GM21529 (cell line): ENCODE data around the gene OMP.

Experiments used
- ATAC-seq: cut with Tn5 transposase; IDR thresholded peaks from one replicate; pipeline ENCODE4 v1.9.1; 2021; ENCODE audit not compliant: unreplicated experiment

Gene OMP

DNA sequence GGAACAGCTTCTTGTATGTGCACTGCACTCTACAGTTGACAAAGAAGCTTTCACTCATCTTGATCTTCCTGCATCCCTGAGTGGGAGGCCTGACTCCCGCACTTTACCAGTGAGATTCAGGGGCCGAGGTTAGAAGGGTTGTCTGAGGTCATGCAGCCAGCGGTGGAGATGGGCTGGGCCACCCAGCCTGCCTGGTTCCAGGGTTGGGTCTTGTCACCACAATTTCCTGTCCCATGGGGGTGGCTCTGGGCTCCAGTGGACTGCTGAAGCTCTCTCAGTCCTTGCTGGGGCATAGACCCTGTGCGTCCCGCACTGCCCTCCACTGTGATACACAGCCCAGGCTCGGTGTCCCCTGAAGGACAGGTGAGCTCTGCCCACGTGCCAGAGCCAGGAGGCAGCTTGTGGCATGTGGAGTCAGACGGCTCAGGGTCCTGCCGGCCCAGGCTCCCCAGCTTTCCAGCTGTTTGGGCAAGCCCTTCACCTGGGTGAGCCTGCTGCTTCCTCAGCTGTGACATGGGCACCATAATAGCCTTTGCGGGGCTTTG, 18.5 kb downstream of the OMP start:
- ATAC-seq: no peak

DNA sequence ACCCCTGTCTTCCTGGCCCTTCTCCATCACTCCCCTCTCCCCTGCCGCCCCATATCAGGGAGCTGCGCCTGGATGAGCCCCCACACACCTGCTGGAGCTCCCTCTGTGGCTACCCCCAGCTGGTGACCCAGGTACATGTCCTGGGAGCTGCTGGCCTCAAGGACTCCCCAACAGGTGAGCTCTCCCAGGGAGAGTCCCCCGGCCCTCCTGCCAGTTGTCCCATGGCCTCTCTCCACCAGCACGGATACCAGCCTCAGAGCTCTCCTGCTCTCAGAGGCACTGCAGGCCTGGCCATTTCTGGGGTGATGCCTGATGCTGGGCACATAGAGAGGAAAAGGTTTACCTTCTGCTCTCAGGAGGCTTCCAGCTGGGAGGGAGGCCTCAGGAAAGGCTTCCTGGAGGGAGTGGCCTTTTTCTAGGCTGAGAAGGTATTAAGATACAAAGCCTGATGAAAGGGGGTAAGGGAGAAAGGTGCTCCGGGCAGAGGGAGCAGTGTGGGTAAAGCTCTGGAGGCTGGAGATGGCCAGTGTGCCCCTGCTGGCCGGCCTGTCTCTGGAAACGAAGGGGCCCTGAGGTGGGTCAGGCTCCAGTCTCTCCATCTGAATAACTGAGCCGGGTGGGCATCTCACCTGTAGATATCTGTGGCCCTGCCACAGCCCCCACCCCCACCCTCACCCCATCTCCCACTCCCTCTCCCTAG, 19.4 kb downstream of the OMP start:
- ATAC-seq: no peak

DNA sequence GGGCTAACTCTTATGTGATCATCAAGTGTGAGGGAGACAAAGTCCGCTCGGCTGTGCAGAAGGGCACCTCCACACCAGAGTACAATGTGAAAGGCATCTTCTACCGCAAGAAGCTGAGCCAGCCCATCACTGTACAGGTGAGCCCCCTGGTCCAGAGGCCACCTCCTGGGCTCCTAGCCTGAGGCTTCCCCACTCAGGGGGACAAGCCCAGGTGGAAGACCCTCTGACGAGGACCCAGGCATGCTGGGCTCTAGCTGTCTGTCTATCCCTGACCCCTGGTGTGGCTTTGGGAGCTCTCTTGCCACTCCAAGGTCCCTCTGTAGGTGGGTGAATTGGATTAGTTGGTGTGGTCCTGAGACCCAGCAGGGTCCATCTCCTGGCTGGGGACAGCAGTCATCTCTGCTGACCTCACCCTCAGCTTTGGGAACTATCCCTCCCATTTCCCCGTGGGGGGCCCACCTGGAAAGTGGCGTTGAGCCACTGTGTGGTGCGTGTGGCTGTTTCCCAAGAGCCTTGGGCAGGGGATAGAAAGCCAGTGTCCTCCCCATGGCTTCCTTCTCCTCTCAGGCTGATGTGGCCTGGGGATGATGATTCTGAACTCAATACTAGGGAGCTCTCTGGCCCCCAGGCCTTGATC, 20.1 kb downstream of the OMP start:
- ATAC-seq: no peak

DNA sequence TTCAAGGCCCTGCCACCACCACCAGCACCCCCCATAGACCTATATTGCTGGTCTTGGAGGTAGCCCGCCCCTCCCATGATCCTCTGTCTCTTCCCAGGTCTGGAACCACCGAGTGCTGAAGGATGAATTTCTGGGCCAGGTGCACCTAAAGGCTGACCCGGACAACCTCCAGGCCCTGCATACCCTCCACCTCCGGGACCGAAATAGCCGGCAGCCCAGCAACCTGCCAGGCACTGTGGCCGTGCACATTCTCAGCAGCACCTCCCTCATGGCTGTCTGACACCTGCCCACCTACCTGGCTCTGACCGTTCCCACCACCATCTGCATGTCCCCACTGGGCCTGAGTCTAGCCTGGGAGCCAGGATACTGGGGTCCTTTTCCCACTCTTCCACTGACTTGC, 21.0 kb downstream of the OMP start:
- no peak for ATAC-seq

DNA sequence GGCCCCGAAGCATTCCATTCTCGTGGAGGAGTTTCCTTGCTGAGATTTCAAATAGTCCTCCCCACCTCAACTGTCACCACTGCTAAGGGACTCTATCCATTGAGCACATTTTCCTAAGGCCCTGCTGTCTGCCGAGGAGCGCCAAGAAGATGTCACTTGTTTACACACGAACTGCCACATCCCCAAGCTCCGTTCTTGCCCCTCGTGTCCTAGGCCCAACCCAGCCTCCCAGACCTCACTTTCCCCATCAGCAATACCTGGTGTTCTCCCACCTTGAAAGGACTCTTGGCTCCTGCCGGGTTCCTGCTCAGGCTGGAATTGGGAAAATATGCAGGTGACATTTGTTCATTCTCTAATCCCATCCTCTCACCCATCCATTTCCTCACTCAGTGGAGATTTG, 21.4 kb downstream of the OMP start:
- no peak for ATAC-seq

DNA sequence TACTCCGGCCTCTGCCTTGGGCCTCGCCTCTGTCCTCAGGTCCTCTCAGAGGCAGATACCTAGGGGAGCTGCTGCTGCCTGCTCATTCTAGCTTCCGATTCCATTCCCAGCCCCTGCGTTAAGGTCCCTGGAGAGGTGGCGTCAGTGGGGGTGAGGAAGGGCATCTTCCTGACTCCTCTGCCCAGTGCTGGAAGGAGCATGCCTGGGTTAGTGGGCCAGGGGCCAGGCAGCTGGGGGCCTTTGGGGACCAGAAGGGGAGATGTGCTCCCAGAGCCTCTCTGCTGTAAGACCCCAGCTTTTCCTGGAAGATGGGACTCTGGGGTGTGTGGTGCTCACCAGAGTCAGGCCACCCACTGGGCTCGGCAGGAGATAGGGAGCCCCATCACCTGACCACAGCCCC, 21.8 kb downstream of the OMP start:
- ATAC-seq: no peak

DNA sequence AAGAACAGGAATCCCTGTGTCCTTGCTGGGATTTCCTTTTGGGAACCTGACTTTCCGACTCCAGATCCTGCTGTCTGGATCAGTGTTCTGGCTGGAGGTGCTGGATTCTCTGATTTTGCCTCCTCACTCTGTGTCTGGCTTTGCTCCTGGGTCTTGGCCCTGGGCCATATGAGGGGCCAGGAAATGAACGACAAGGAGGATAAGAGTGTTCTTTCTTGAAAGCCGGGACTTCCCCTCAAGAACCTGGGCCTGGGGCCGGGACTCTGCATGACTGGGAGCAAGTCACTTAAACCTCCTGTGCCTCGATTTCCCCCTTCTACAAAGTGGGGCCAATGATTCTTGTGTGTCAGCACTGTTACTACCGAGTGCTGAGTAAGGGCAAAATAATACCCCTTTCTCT, 22.6 kb downstream of the OMP start:
- ATAC-seq: no peak

DNA sequence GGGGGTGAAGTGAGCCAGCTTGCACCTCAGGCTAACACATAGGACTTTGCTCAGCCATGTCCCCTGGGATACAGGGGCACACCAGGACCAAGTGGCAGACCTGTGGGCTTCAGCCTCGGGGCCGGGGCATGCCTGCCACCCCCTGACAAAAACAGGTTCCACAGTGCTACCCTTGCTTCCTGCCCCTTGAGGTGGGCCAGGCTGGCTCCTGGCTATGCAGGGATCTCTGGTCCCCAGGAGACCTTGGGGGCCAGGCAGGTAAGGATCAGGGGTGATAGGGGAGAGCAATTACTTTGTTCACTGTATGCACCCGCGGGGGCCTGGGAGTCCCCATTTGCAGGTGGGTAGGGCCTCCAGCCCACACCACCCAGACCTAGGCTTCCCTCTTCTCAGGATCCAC, 23.1 kb downstream of the OMP start:
- ATAC-seq: no peak

DNA sequence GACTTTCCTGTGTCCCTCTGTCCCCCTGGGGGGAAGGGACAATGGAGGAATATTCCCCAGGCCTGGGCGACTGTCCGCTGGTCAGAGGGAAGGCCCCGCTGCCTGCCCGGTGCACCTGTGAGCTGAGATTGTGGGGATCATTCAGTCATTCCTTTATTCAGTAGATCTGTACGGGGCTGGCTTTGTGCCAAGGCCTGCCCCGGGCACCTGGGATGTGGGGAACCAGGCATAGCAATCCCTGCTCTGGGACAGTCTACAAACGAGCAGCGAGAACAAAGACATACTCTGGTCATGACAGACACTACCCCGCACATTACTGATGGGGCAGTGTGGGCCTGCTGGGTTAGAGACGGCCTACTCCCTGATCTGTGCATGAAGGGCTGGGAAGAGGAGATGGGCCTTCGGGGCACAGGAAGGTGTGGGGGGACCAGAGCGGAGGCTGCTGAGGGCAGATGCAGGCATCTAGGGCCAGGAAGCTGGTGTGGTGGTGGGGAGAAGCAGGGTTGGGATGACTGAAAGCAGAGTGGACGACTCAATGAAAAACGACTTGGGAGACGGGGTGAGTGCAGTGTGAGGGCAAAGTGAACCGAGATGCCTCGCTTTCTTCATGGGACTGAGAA, 23.6 kb downstream of the OMP start:
- ATAC-seq: no peak

DNA sequence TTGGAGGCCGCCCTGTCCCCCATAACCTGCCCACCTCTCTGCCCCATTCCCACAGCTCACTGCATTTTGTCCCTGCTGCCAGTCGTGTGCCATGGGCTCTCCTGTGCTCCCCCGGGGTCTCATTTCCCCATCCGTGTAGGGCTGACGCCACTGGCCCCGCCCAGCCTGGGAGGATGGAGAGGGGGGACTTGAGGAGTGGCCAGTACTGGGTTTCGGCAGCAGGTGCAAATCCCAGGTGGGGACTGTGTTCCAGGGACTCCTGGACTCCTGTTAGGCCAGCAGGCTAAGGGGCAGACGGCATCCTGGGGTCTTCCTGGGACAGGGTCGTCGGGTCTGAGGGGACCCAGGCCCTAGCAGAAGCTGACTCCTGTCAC, 24.2 kb downstream of the OMP start:
- no peak for ATAC-seq

DNA sequence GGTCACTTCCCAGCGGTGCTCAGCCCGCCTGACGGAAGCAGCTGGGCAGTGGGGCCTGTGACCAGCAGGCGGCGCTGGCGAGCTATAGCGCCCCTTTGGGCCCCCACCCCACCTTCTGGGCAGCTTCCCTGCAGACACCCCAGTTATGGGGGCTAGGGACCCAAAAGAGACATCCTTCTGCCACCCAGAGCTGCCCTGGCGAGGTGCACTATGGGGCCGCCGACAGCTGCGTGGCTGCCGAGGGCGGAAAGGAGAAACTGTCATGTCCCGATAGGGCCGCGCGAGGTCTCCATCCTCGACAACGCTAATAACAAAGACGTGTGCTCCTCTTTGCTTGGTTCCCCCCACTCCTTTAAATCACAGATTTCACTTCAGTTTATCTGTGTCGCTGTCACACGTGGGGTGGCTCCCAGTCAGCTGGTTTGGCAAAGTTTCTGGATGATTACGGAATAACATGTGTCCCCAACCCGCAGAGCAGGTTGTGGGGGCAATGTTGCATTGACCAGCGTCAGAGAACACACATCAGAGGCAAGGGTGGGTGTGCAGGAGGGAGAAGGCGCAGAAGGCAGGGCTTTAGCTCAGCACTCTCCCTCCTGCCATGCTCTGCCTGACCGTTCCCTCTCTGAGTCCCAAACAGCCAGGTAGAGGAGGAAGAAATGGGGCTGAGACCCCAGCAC, 24.7 kb downstream of the OMP start:
- ATAC-seq: no peak

DNA sequence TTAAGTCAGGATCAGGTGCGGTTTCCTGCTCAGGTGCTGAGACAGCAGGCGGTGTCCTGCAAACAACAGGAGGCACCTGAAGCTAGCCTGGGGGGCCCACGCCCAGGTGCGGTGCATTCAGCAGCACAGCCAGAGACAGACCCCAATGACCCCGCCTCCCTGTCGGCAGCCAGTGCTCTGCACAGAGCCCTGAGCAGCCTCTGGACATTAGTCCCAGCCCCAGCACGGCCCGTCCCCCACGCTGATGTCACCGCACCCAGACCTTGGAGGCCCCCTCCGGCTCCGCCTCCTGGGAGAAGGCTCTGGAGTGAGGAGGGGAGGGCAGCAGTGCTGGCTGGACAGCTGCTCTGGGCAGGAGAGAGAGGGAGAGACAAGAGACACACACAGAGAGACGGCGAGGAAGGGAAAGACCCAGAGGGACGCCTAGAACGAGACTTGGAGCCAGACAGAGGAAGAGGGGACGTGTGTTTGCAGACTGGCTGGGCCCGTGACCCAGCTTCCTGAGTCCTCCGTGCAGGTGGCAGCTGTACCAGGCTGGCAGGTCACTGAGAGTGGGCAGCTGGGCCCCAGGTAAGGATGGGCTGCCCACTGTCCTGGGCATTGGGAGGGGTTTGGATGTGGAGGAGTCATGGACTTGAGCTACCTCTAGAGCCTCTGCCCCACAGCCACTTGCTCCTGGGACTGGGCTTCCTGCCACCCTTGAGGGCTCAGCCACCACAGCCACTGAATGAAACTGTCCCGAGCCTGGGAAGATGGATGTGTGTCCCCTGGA, 25.5 kb downstream of the OMP start, which contains the start of gene MYO7A:
TSS of gene MYO7A (plus strand) at position 327 of the 772 bp plus-strand sequence. CDS start 2,389 bp downstream, outside the sequence.
- no peak for ATAC-seq

DNA sequence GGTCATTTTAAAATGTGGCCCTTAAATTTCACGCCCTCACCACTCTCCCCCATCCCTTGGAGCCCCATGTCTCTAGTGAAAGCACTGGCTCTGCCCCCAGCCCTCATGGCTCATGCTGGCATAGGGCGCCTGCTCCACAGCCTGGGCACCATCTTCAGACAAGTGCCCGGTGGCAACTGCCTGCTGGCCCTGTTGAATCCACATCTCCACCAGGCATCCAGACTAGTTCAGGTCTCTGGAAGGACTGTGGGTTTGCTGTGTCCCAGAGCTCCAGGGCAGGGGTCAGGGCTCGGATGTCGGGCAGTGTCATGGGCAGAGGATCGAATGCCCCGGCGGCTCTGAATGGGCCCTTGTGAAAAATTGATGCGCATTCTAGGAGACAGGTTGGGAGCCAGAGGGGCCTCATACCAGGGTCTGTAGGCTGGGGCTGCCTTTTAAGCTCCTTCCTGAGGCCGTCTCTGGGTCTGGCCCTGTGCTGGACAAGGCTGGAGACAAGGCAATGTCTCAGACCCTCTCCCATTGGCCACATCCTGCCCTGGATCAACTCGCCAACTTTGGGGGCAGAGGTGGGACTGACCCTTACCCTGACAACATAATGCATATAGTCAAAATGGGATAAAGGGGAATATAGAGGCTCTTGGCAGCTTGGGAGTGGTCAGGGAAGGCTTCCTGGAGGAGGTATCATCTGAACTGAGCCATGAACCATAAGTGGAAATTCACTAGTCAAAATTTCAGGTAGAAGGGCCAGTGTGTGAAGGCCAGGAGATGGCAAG, 26.6 kb downstream of the OMP start:
- no peak for ATAC-seq

DNA sequence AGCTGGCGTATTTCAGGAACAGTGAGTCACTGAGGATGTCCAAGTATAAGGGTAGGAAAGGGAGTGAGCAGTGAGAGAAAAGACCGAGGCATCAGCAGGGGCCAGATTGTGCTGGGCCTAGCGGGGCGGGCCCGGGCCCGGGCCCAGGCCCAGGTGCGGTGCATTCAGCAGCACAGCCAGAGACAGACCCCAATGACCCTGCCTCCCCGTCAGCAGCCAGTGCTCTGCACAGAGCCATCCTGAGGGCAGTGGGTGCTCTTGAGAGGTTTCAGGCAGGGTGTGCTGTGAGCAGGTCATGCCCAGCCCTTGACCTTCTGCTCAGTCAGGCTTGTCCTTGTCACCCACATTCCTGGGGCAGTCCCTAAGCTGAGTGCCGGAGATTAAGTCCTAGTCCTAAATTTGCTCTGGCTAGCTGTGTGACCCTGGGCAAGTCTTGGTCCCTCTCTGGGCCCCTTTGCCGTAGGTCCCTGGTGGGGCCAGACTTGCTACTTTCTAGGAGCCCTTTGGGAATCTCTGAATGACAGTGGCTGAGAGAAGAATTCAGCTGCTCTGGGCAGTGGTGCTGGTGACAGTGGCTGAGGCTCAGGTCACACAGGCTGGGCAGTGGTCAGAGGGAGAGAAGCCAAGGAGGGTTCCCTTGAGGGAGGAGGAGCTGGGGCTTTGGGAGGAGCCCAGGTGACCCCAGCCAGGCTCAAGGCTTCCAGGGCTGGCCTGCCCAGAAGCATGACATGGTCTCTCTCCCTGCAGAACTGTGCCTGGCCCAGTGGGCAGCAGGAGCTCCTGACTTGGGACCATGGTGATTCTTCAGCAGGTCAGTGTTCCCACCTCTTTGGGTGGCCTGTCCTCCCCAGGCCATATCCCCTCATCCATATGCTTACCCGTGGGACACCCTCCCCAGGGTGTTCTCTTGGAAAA, 27.5 kb downstream of the OMP start:
- no peak for ATAC-seq

DNA sequence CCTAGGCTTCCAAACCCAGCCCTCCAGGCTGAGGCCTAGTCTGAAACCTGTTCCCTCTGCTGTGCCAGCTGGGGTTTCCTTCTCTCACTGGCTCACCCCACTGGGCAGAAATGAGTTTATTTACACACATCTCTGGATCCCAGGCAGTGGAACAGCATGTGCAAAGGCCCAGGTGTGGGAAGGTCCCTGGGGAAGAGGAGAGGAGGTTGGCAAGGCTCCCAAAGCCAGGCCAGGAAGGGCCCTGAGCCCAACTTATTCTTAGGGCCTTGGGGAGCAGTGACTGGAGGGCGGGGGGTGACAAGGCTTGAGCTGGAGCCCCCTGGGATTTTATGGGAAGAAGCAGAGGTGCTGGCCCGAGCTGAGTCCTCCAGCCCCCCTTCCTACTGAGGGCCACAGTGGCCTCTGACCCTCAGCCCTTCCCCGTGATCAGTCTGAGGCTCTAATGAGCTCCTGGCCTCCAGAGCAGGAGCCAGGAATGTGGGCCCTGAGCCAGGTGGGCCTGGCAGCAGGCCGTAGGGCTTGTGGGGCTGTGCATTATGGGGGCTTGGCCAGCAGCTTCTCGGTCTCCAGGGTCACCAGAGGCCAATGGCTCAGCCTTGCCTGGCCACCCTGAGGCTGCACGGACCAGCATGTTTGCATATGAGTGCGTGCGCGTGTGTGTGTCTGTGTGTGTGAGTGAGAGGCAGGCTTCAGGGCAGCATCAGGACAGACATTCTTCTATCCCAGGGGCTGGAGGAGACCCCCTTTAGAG, 28.3 kb downstream of the OMP start:
- no peak for ATAC-seq

DNA sequence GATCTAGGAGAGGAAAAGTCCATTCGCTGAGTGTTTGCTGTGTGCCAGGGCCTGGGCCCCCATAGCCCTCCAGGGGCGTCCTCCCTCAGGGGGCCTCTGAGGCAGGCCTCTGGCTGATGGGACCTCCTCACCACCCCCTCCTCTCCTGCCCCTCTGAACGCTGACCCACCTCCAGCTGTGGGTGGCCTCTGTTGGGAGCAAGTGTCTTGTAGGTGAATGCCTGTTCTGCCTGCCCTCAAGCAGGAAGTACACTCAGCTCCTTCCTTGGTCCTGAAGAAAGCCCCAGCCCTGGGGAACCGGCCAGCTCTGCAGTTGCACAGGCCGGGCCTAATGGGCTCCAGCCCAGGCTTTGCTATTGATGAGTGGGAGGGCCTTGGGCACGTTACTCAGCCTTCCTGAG, 28.9 kb downstream of the OMP start:
- no peak for ATAC-seq

DNA sequence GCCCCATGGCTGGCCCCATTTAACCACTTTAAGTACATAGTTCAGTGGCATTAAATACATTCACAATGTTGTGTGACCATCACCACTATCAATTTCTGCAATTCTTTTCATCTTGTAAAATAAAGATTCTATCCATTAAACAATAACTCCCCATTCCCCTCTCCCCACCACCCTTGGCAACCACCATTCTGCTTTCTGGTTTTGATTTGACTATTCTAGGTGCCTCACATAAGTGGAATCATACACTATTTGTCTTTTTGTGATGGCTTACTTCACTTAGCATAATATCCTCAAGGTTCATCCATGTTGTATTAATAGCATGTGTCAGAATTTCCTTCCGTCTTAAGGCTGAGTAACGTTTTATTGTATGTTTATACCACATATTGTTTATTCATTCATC, 32.4 kb downstream of the OMP start:
- ATAC-seq: no peak

DNA sequence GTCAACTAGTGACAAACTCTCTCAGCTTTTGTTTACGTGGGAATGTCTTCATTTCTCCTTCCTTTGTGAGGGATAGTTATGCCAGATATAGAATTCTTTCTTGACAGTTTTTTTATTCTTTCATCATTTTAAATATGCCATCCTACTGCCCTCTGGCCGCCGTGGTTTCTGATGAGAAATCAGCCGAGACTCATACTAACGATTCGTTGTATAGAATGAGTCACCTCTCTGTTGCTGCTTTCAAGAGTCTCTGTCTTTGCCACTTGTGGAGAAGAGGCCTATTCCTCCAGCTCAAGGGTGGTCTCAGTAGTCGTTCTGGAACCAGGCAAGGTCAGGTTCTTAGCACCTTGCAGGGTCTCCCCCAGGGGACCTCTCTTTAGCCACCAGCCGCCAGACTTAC, 33.4 kb downstream of the OMP start:
- no peak for ATAC-seq
